ENCODE results near the gene SIN3A. TPM values are rescaled to one million over a fixed set of nuclear protein-coding genes. Genes with fewer than 3 reads are reported as not detected.
"Not testable (repeated sequence)": the region's sequence is repeated elsewhere in the genome, so short reads cannot be mapped to it uniquely, and the experiment has no call there.

SIN3A gene
- 23.1 and 29.6 TPM in 2 replicates for total RNA-seq

DNA sequence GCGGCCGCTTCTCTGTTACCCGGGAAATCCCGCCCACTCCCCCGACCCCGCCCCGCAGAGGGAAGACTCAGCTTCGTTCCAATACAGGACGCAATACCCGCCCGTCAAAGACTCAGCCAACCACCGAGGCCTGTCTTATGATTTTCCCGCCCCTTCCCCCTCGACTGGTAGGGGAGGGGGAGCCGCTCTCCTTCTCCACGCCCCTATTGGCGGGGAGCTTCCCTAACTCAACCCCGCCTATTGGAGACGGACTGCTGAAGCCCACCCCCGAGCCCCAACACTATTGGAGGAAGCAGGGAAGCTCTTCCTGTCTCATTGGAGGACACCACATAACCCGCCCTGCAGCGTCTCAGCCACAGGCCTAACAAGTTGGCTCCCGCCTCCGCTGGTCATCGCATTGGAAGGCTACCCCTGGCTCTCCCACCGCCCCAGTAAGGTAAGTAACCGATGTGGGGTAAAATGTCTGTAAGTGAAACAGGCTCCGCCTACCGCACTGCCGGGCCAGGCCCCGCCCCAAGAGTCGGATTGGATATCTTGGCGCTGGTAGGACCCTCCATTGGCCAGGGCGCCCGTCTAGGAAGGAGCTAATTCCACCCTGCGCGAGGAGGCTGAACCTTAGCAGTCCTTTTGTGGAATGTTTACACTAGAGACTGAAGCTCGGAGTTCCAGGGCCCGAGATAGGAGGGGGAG, at the start of gene SIN3A:
Gene SIN3A, minus strand, starts transcription at position 17 of the 690 bp plus-strand sequence. CDS start 21,315 bp downstream, outside the sequence.
- peak; percentile 100 for DNase-seq (ENCODE audit: low read depth in 2 of 2)

DNA sequence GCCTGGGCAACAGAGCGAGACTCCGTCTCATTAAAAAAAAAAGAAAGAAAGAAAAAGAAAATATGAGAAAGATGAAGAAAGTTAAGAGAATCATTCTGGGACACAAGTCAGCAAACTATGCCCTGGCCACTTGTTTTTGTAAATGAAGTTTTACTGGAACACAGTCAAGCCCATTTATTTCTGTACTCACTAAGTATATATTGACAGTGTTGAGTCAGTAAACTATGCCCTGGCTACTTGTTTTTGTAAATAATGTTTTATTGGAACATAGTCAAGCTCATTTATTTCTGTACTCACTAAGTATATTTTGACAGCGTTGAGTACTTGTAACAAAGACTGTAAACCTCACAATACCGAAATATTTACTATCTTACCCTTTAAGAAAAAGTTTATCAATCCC, 42.2 kb upstream of the SIN3A start:
- no peak for DNase-seq (ENCODE audit: low read depth in 2 of 2)

DNA sequence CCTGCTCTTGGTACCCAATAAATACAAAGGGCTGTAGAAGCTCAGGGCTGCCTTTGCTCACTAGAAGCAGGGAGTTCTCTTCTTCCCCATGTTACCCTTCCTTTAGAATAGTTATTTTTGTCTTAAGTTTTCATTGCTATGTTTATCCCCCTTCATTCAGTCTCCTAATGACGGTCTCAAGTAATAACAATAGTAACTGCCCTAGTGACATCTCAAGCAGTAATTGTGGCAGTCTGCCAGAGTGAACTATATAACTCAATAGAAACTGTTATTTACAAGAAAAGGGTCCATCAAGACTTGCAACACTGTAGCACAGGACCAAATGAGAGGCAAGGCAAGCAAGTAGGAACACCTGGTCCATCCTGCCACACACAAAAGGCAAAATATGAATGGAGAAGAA, 32.5 kb upstream of the SIN3A start:
- peak in 1 of 2 donors; percentile 81 for DNase-seq (ENCODE audit: low read depth in 2 of 2)

DNA sequence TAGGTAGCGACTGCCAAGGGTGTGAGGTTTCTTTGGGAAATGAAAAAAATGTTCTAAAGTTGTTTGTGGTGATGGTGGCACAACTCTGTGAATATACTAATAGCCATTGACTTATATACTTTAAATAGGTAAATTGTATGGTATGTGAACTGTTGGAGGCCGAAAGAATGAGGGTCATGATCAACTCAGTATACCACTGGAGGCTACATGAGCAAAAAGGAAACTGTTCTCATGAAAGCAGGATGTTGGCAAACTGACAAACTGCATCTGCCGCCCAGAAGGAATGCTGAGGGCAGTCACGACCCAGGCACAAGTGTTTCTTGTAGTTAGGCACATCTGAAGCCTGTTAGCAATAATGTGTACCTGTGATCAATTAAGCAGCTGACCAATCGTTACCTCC, 32.1 kb upstream of the SIN3A start:
- DNase-seq (ENCODE audit: low read depth in 2 of 2): peak; percentile 3 to 77

DNA sequence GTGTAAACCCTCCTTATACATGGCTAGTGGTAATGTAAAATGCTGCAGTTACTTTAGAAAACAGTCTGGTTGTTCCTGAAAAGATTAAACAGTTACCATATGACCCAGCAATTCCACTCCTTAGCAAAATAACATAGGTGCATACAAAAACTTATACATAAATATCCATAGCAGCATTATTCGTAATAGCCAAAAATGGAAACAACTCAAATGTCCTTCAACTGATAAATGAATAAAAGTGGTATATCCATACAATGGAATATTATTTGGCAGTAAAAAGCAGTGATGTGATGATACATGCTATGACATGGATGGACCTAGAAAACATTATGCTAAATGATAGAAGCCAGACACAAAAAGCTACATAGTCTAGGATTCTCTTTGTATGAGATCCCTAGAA, 31.6 kb upstream of the SIN3A start:
- no peak for DNase-seq (ENCODE audit: low read depth in 2 of 2)

DNA sequence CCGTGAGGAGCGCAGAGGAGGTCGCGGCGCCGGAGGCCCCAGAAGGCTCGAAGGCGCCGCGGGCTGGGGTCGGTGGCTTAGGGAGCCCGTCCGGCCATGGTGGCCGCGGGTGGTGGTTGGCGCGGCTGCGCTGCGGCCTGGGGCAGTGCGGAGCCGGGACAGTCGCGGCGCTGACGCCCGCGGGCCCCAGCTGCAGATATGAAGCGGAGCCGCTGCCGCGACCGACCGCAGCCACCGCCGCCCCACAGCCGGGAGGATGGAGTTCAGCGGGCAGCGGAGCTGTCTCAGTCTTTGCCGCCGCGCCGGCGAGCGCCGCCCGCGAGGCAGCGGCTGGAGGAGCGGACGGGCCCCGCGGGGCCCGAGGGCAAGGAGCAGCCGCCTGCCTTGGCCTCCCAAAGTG, 29.0 kb upstream of the SIN3A start:
- not testable (repeated sequence) for DNase-seq (ENCODE audit: low read depth in 2 of 2)

DNA sequence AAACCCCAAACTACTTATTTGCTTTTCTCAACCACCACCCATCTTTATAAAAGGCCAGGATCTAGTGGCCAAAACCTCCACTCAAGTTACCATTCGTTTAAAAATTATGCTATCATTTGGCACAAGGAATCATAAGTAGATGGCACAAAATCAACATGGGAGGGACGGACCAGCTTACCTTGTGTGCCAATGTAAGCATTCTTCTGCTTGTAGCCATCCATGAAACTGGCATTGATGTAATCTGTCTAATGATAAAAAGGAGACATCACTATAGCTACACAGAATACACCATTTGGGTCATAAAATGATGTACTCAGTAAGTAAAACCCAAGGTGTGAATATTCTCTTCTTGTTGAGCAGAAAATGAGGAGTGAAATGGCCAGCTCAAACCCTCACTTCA, 28.2 kb upstream of the SIN3A start:
- DNase-seq (ENCODE audit: low read depth in 2 of 2): no peak

DNA sequence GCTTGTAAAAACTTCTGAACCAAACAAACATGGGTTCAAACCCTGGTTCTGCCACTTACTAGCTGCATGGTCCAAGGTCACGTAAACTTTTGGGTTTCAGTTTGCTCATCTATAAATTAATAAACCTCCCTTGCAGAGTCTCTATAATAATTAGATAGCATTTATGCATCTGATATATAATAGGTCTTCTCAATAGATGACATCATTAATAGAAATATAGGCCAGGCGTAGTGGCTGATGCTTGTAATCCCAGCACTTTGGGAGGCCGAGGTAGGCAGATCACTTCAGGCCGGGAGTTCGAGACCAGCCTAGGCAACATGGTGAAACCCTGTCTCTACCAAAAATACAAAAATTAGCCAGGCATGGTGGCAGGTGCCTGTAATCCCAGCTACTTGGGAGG, 25.6 kb upstream of the SIN3A start:
- DNase-seq (ENCODE audit: low read depth in 2 of 2): not testable (repeated sequence)

DNA sequence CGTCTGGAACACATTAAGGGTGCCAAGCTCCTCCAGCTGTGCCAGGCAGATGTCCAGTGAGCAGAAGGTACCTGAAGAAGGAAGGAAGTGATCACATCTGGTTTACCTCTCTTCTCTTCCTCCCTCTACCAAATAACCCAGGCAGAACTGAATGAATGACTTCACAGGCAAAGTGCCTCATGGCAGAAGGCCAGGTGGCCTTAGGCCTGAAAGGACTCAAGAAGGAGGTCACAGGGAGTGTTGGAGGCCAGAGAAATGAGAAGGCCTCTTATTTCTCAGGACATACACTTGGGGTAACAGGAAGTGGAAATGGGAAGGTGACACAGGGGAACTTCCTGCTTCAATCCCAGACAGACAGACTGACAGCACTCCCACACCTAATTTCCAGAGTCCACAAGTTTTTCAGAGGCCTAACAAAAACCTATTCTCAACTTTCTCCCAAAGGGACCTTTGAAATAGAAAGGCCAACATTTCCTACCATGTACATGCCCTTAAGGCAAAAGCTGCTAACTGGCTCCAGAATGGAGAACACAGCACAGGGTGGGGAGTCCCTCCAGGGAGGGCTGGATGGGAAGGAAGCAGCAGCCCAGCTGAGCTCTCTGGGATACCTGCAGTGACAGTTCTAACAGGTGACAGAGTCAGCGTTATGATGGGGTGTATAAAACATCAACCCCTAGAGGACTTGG, 17.6 kb upstream of the SIN3A start:
- DNase-seq (ENCODE audit: low read depth in 2 of 2): no peak

DNA sequence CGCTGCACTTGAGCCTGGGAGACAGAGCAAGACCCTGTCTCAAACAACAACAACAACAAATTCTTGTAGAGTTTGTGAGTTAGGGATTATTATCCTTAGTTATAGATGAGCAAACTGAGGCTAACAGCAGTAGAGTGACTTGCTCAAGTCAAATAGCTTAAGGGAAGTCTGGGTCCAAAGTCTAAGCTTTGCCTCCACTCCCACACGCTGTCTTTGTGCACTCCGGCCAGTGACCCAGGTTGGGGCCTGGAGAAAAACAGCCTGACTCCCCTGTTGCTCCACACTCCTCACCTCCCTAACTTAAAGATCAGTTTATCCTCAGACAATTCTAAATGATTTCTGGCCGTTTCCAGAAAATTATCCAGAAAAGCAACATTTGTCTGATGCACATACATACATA, 9.2 kb upstream of the SIN3A start:
- DNase-seq (ENCODE audit: low read depth in 2 of 2): no peak

DNA sequence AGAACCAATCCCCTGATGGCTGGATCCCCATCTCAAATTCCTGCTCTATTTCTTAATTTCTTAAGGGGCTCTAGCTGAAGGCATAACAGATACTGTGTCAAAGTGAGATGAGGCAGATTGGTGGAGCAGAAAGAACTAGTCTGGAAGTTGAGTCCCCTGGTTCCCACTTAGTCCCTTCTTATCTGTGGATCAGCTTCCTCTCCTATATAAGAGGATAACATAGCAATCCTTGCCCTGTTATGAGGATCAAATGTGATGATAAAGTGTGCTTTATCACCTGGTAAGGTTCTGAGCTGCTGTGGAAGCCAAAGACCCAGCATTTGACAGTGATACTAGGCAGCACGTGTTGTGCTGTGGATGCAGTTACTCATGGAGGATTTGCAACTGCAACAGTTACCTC, 8.1 kb upstream of the SIN3A start:
- no peak for DNase-seq (ENCODE audit: low read depth in 2 of 2)

DNA sequence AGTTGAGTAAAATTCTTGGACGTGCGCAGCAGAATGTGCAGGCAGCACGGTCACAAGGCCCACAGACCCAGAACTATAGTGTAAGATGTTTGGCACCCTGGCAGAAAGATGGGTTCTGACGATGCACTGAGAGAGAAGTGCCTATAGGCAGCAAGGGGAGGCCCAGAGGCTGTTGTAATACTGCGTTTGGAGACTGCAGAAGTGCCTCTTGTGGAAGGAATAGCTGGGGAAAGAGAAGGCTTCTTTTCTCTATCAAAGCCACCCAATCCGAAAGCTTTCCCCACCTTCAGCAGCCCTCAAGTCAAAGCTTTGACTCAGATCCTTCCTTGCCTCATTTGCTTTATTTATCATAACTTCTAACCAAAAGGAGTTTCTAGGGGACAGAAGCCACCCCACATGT, 5.2 kb upstream of the SIN3A start:
- no peak for DNase-seq (ENCODE audit: low read depth in 2 of 2)

DNA sequence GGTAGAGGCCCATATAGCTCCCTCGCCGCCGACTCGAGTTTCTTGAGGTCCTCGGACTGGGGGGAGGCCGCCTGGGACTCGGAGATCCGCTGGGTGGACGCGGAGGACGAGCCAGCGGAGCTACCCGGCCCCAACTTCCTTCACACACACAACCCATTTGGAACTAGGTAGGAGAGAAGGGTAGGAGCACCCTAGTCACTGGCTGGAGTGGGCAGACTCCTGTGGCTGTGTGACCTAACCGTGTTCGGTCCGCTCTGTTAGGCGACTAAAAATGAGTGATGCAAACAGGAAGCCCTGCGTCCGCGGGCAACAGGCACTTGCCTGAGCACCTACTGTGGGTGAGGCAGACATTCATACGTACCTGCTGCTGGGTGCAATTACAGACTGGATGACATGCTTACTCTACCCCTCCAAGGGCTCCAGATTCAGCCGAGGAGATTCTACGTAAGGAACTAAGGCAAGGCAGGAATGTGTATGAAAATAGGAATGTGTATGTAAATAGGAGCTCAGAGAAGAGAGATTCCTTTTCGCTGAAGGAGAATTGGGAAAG, 4.6 kb upstream of the SIN3A start:
- peak; percentile 27 to 63 for DNase-seq (ENCODE audit: low read depth in 2 of 2)

DNA sequence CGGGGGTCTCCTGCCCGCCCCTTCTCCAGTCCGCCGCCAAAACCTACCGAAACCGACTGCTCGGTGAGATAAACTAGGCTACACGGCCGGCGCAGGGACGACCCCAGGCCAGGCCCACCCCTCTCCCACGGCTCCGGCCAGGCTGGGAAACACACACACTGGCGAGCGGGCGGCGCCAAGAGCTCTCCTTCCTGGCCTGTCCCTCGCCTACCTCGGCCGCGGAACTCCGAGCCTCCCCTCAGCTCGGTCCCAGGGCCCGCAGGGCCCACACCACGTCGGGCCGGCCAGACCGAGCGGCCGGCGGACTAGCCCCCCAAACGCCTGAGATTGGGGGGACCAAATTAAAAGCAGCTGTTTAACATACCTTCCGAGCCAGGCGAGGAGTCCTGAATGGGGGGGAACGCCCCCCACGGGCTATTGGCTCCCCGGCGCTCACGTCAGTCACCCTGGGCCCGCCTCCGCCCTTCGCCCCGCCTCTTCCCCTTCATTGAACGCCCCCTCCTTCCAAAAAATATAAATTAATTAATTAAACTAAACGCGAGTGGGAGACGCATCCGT, 4.0 kb upstream of the SIN3A start:
- DNase-seq (ENCODE audit: low read depth in 2 of 2): peak; percentile 60 to 86

DNA sequence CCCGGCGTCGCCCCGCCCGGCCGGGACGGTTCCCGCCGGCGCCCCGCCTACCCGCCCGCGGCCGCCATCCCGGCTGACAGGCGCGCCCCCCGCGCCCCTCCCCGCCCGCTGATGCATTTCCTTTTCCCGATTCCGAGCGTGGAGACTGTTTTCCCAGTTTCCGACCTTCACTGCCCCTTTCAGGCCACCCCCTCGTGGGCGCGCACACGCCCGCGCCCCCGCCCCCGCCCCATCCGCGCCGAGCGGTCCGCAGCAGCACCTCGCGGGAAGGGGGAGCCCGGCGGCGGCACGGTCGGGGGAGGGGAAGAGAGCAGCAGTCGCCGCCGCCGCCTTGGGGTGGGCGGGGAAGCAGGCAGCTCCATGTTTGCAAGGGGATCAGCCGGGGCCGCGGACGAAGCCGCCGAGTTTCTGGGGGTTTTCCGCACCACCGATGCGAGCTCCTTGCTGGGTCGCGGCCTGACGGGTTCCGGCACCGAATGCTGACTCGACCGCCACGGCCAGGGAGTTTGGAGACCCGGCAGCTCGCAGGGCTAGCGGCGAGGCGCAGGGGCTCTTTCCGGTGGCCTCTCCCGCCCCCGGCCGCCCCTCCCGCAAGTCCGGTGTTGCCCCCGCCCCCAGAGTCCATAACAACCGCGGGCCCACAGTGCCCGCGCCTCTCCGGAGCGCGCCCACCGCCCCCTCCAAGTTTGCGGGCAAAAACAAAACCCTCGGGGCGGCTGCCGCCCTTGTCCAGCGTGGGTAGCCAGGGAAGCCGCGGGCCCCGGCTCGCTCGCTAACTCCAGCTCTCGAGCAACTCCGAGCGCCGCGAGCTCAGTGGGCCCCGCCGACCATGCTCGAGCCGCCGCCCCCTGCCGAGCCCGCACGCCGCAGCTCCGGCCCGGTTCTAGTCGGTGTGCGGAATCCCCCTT, 3.2 kb upstream of the SIN3A start:
- DNase-seq (ENCODE audit: low read depth in 2 of 2): peak; percentile 81 to 91

DNA sequence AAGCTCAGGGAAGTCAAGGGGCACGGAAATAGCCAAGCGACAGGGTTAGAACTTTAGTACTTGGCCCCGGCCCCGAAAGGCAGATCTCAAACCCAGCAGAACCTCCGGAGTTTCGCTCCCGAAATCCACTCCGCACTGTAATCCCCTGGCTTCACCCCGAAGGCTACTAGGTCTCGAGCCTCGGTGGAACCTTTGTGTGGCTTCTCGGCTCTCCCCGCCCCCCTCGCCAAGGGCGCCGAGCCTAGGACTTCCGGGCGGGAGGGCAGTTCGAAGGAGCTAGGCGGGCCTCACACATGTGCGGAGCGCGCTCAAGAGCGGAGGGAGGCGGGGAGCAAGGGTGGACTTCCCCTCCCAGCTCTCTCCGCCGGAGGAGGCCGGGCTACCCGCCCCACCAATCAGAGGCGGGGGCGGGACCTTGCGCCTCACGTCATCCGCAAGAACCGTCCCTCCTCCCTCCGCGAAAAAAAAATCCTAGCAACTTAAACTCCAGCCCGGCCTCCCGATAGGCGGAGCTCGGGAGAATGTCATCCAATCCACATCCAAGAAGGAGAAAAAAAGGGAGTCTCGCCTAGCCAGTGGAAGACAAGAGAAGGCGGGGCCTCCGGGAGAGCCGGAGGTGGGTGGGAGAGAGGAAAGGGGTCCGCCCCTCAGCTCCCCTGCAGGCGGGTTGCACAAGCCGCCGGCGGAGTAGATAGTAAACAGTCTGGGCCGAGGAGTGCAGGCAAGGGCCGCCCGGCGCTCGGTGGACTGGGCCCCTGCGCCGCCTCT, 2.4 kb upstream of the SIN3A start:
- peak; percentile 100 for DNase-seq (ENCODE audit: low read depth in 2 of 2)

DNA sequence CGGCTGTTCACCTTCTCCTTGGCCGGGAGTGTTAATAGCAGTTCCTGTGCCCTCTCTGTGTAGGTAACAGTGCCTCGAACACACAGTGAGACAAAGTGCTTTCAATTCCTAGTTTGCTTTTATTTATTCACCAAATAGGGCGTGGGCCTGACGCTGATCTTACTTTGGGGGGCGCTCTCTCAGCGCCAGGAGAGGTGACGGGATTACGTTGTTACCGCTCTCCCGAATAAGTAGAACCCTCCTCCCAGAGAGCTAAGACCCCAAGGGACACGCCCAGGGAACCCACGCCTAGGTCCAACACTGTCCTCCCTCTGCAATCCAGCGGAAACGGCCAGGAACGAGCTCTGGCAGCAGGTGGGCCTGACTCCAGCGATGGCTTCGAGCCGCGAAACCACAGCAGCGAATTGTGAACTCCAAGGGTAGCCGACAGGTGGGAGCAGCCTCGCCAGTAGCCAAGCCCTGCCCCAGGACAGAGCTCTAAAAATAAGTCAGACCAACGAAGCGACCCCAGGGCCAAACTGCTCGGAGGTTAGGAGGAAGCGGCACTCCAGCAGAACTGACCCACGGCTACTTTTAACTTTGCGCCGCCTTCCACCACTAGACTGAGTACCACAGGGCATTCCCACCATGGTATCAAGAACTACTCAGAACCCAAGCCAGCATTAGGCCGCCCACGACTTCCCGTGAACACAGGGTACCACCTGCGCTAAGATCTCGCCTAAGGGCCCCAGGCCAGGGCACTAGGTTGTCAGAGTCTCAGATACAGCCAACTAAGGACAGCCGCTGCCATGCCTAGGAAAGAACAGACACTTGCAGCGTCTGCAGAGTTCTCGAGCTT, 1.6 kb upstream of the SIN3A start:
- peak; percentile 15 to 47 for DNase-seq (ENCODE audit: low read depth in 2 of 2)

DNA sequence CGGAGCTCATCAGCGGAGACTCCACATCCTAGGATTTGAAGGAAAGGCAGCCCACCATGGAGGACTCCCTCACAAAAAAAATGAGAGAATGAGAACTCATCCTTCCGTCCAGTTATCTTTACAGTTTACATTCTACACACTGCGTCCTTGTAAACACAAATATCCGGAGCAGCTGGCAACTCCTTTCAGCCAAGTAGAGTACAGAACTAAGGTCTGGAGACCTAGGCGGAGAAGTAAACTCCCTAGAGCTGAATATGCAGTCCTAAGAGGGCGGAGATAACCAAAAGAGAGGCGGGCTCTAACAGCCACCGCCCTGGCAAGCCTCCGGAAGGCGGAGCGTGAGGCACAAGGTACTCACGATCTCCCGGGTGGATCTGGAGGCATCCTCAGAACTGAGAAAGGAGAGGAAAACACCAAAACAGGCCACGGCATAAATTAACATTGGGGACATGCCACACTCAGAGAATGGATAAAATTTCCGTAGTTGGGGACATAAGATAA, 924 bp upstream of the SIN3A start:
- DNase-seq (ENCODE audit: low read depth in 2 of 2): peak; percentile 48 to 81

DNA sequence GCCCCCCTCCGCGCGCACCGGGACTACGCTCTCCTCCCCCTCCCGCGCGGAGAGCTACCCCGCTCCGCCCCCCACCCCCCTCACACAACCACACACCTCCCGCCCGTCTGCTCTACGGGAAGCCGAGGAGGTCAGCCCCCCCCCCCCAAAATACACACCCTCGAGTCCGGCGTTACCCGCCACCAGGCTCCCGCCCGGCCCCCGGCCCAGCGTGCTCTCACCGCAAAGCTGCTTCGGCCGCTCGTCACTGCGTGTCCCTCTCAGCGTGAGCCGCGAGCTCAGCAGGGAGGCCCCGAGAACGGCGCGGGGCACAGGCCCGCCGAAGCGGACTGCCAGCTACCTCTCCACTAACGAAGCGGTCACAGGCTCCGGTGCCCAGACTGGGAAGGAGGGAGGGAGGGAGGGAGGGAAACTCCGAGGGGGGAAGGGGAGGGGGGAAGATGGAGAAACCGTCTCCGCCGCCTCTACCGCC, 252 bp downstream of the SIN3A start:
- no peak for DNase-seq (ENCODE audit: low read depth in 2 of 2)

All from dermis microvascular lymphatic vessel endothelial cell (primary cell).